GM21515 (cell line): ENCODE measurements around the gene CECR2.
"Not testable (repeated sequence)": the region's sequence is repeated elsewhere in the genome, so short reads cannot be mapped to it uniquely, and the experiment has no call there.

Source experiments
- ATAC-seq: cut with Tn5 transposase; IDR thresholded peaks from one replicate; pipeline ENCODE4 v1.9.1; 2021; ENCODE audit not compliant: unreplicated experiment

CECR2 gene

GRCh38 chr22:17562906-17563870 is 193.9 kb downstream of the CECR2 start, which contains the start of gene SLC25A18:
SLC25A18 (plus strand) TSS chr22:17563498; CDS start chr22:17579945, 16,447 bp downstream.
- no peak for ATAC-seq

GRCh38 chr22:17563936-17564391 is 194.7 kb downstream of the CECR2 start:
- ATAC-seq: no peak

- ATAC-seq: not testable (repeated sequence)
These were observed 196.9 kb downstream of the CECR2 start for GRCh38 chr22:17566016-17566687.

GRCh38 chr22:17566776-17567175 is 197.5 kb downstream of the CECR2 start:
- ATAC-seq: no peak

- ATAC-seq: no peak
These were observed 200.8 kb downstream of the CECR2 start for GRCh38 chr22:17569971-17570511.

- no peak for ATAC-seq
These were observed 201.8 kb downstream of the CECR2 start for GRCh38 chr22:17570851-17571631.

- no peak for ATAC-seq
These were observed 205.9 kb downstream of the CECR2 start for GRCh38 chr22:17575151-17575550.

- ATAC-seq: no peak
These were observed 206.4 kb downstream of the CECR2 start for GRCh38 chr22:17575681-17576080.

- ATAC-seq: no peak
These were observed 207.2 kb downstream of the CECR2 start for GRCh38 chr22:17576470-17576869.

GRCh38 chr22:17578136-17578754 is 209.0 kb downstream of the CECR2 start:
- no peak for ATAC-seq

GRCh38 chr22:17579535-17579981 is 210.3 kb downstream of the CECR2 start:
- no peak for ATAC-seq

- ATAC-seq: no peak
These were observed 211.3 kb downstream of the CECR2 start for GRCh38 chr22:17580441-17581031.

GRCh38 chr22:17581056-17581455 is 211.8 kb downstream of the CECR2 start:
- no peak for ATAC-seq

GRCh38 chr22:17581631-17582030 is 212.4 kb downstream of the CECR2 start:
- ATAC-seq: no peak

- no peak for ATAC-seq
These were observed 213.9 kb downstream of the CECR2 start for GRCh38 chr22:17583151-17583550.

GRCh38 chr22:17586831-17587440 is 217.7 kb downstream of the CECR2 start:
- no peak for ATAC-seq

GRCh38 chr22:17587629-17588028 is 218.4 kb downstream of the CECR2 start:
- ATAC-seq: no peak

GRCh38 chr22:17588606-17589005 is 219.3 kb downstream of the CECR2 start:
- ATAC-seq: no peak

- no peak for ATAC-seq
These were observed 220.6 kb downstream of the CECR2 start for GRCh38 chr22:17589810-17590375.
